A673 (cell line): ENCODE results near the gene FBXL17. TPM values are rescaled to one million over a fixed set of nuclear protein-coding genes. Genes with fewer than 3 reads are reported as not detected.

Experiments used
- BruUV-seq: library from RNA; stranded (reverse); fragments of 400-500 nt; replicated peaks from 2 replicates; lab custom pipeline; 2021; lab: Mats Ljungman, UMichigan
- CTCF ChIA-PET: fragments of 300-600 bp; sonication (Branson Sonifier 250); formaldehyde crosslinking; loops from one replicate; lab custom pipeline; 2022; ENCODE audit warnings: antibody characterized with exemption; lab: Charles Lee
- POLR2A ChIA-PET: fragments of 300-600 bp; sonication (Branson Sonifier 250); formaldehyde crosslinking; loops from one replicate; lab custom pipeline; 2022; ENCODE audit warnings: antibody characterized with exemption; ENCODE audit not compliant: low non-redundant PET; lab: Charles Lee
- DNase-seq: peaks from one replicate; pipeline ENCODE4 v3.0.0-alpha.2; 2015; ENCODE audit warnings: low spot score
- H3K27ac ChIP-seq: fragments of 200-600 bp; sonication (generic); 2 replicates; pipeline ENCODE4 v1.5.1; 2016; ENCODE audit warnings: mixed run types, low read depth, mild to moderate bottlenecking, mixed read lengths, antibody characterized with exemption, low read length; ENCODE audit not compliant: poor library complexity, severe bottlenecking
- H3K27me3 ChIP-seq: fragments of 200-600 bp; sonication (generic); replicated peaks from 2 replicates; pipeline ENCODE4 v1.6.1; 2017; ENCODE audit warnings: mixed run types, low read depth, mild to moderate bottlenecking, mixed read lengths, antibody characterized with exemption, low read length; ENCODE audit not compliant: insufficient read depth, poor library complexity
- H3K36me3 ChIP-seq: fragments of 200-600 bp; sonication (generic); 2 replicates; pipeline ENCODE4 v1.6.1; 2016; ENCODE audit warnings: mixed run types, mild to moderate bottlenecking, mixed read lengths, antibody characterized with exemption, low read length; ENCODE audit not compliant: insufficient read depth, poor library complexity, severe bottlenecking
- H3K4me1 ChIP-seq: fragments of 200-600 bp; sonication (generic); 2 replicates; pipeline ENCODE4 v1.6.1; 2017; ENCODE audit warnings: mixed run types, mild to moderate bottlenecking, mixed read lengths, antibody characterized with exemption, low read length; ENCODE audit not compliant: insufficient read depth, poor library complexity, severe bottlenecking
- H3K4me3 ChIP-seq: fragments of 200-600 bp; sonication (generic); 2 replicates; pipeline ENCODE4 v1.5.1; 2016; ENCODE audit warnings: low read depth, mixed run types, mild to moderate bottlenecking, mixed read lengths, low read length; ENCODE audit not compliant: poor library complexity, severe bottlenecking
- H3K9me3 ChIP-seq: fragments of 200-600 bp; sonication (generic); 2 replicates; pipeline ENCODE4 v1.6.1; 2016; ENCODE audit warnings: mixed run types, low read depth, mild to moderate bottlenecking, mixed read lengths, antibody characterized with exemption, low read length; ENCODE audit not compliant: poor library complexity, severe bottlenecking
- EZH2 ChIP-seq: fragments of 200-600 bp; sonication (generic); IDR thresholded peaks from 2 replicates; pipeline ENCODE4 v1.6.1; 2017; ENCODE audit warnings: borderline replicate concordance, low read depth, mild to moderate bottlenecking, mixed read lengths, antibody characterized with exemption, low read length; ENCODE audit not compliant: poor library complexity, severe bottlenecking
- intact Hi-C: fragments of 100-400 bp; cut with micrococcal nuclease; formaldehyde crosslinking; loops from one replicate; pipeline ENCODE4 v1.10.0; 2022; ENCODE audit not compliant: unreplicated experiment
- total RNA-seq: library from RNA; stranded (reverse); gene quantifications from 2 replicates; pipeline ENCODE4 v1.2.3, GENCODE V29; 2021
- TF ChIP-seq, protein P1 (sequence below): fragments of 300-800, 200-600 bp; sonication (generic); conservative IDR thresholded peaks from 2 replicates; pipeline ENCODE4 v1.5.1; 2017; ENCODE audit warnings: low read depth, mild to moderate bottlenecking, antibody characterized with exemption, low read length, moderate library complexity, mixed read lengths

FBXL17 gene
- total RNA-seq, 1 experiment from 2014 or later = 5.7 TPM

- no TSS peak for BruUV-seq
- DNase-seq = no peak
- POLR2A ChIA-PET = no interaction called here
- Histone ChIP-seq H3K36me3 (no peaks in the 10 kb centered on the region), H3K27me3 (no peaks in the 10 kb centered on the region), H3K4me3 (no peak overlapping the region), H3K27ac (no peak overlapping the region), H3K9me3 (no peaks in the 10 kb centered on the region), H3K4me1 (no peaks in the 10 kb centered on the region)
- CTCF ChIA-PET = no interaction called here
- TF ChIP-seq, protein P1, sequence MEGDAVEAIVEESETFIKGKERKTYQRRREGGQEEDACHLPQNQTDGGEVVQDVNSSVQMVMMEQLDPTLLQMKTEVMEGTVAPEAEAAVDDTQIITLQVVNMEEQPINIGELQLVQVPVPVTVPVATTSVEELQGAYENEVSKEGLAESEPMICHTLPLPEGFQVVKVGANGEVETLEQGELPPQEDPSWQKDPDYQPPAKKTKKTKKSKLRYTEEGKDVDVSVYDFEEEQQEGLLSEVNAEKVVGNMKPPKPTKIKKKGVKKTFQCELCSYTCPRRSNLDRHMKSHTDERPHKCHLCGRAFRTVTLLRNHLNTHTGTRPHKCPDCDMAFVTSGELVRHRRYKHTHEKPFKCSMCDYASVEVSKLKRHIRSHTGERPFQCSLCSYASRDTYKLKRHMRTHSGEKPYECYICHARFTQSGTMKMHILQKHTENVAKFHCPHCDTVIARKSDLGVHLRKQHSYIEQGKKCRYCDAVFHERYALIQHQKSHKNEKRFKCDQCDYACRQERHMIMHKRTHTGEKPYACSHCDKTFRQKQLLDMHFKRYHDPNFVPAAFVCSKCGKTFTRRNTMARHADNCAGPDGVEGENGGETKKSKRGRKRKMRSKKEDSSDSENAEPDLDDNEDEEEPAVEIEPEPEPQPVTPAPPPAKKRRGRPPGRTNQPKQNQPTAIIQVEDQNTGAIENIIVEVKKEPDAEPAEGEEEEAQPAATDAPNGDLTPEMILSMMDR = no peak
- TF ChIP-seq EZH2 = no peak
- intact Hi-C loops = no loop called here
Measured at GRCh38 chr5:108249785-108250426, 132.0 kb downstream of the FBXL17 start.

DNA sequence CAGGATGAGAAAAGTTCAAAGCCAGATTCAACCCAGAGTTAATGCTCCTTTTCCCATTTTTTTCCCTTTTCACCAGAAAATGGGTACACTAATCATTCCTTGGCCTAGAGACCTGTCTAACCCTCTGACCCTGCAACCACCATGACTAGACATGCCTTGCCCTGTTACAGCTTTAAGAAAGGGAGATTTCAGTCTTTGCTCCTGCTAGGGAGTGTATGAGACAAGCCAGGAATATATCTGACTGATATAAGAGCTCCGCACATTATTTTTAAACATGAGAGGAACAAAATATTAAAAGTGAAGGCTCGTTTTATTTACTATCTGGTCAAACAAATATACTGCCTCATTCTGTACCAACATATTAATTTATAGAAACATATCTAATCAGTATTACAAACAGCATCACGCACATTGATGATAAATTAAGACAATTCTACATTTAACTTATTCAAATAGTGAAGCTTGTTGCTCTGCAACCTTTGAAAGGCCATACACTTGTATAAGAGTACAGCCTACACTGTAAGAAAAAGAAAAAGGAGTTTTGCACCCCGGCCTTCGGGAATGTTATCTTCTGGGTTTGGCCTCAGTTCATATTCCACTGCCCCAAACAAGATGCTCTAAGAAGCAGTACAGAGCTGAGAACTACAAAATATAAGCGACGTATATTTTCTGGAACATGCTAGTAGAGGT is 132.7 kb downstream of the FBXL17 start:
- Histone ChIP-seq H3K4me1 (no peaks in the 10 kb centered on the region), H3K4me3 (no peak overlapping the region), H3K9me3 (no peaks in the 10 kb centered on the region), H3K27ac (no peak overlapping the region), H3K36me3 (no peaks in the 10 kb centered on the region), H3K27me3 (no peaks in the 10 kb centered on the region)
- CTCF ChIA-PET = no interaction called here
- POLR2A ChIA-PET = no interaction called here
- no peak for DNase-seq
- intact Hi-C loops = no loop called here
- TF ChIP-seq EZH2 = no peak
- TF ChIP-seq, protein P1 = no peak
- no TSS peak for BruUV-seq

DNA sequence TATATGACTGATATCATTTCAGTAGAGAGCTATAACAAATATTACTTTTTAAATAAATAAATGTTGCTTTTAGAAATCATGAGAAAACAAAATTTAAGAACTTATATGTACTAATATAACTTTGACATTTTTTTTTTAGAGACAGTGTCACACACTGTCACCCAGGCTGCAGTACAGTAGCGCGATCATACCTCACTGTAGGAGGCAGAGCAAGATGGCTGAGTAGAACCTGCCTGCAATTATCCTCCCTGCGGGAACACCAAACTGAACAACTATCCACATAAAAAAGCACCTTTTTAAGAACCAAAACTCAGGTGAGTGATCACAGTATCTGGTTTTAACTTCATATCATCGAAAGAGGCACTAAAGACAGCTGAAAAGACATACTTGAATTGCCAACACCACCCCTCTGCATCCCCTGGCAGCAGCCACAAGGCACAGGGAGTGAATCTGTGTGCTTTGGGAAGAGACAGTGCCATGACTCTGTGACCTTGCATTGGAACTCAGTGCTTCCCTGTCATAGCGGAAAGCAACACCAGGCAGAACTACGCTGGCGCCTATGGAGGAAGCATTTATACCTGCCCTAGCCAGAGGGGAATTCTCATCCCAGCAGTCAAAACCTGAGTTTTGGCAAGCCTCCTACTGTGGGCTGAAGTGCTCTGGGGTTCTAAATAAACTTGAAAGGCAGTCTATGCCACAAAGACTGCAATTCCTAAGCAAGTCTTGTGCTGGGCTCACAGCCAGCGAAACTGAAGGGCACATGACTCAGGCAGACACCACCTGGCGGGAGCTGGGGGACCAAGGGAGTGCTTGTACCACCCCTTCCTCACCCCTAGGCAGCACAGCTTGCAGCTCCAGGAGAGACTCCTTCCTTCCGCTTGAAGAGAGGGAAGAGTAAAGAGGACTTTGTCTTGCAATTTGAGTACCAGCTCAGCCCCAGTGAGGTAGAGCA is 142.7 kb downstream of the FBXL17 start:
- DNase-seq = no peak
- Histone ChIP-seq H3K27ac (no peak overlapping the region), H3K9me3 (no peaks in the 10 kb centered on the region), H3K4me3 (no peak overlapping the region), H3K27me3 (no peaks in the 10 kb centered on the region), H3K4me1 (no peaks in the 10 kb centered on the region), H3K36me3 (no peaks in the 10 kb centered on the region)
- BruUV-seq = no TSS peak
- ChIA-PET CTCF (no interaction called here), POLR2A (no interaction called here)
- intact Hi-C loops = no loop called here
- no peak for TF ChIP-seq EZH2
- TF ChIP-seq, protein P1 = no peak
